GM19023 (cell line): ENCODE data around the gene KIFC1.

Experiments used
- ATAC-seq: cut with Tn5 transposase; IDR thresholded peaks from one replicate; pipeline ENCODE4 v1.9.1; 2021; ENCODE audit warnings: mild to moderate bottlenecking, moderate library complexity; ENCODE audit not compliant: unreplicated experiment

The KIFC1 gene

GRCh38 chr6:33410050-33410710, 18.6 kb downstream of the KIFC1 start:
- peak; percentile 82 for ATAC-seq

GRCh38 chr6:33410711-33411631, 19.3 kb downstream of the KIFC1 start, which contains the start of gene PHF1:
Gene PHF1, plus strand, starts transcription at chr6:33411014. Its CDS starts 1,250 bp downstream, at chr6:33412264.
- peak; percentile 35 for ATAC-seq

- ATAC-seq, result no peak
Observed at GRCh38 chr6:33411632-33412005, 20.0 kb downstream of the KIFC1 start.

- ATAC-seq, result no peak
Observed at GRCh38 chr6:33412140-33413009, 20.8 kb downstream of the KIFC1 start.

GRCh38 chr6:33413241-33414120, 21.9 kb downstream of the KIFC1 start:
- ATAC-seq, result no peak

- no peak for ATAC-seq
Observed at GRCh38 chr6:33414592-33415271, 23.1 kb downstream of the KIFC1 start.

- no peak for ATAC-seq
Observed at GRCh38 chr6:33415831-33416230, 24.2 kb downstream of the KIFC1 start.

GRCh38 chr6:33416386-33417127, 24.9 kb downstream of the KIFC1 start:
- no peak for ATAC-seq

- ATAC-seq, result no peak
Observed at GRCh38 chr6:33417128-33417902, 25.7 kb downstream of the KIFC1 start.

GRCh38 chr6:33417903-33418689, 26.5 kb downstream of the KIFC1 start, which contains the start of gene CUTA:
Gene CUTA, minus strand, starts transcription at chr6:33418107. Its CDS starts 107 bp downstream, at chr6:33418000.
- ATAC-seq, result peak; percentile 86

- ATAC-seq, result no peak
Observed at GRCh38 chr6:33418690-33419291, 27.2 kb downstream of the KIFC1 start.

GRCh38 chr6:33419580-33420490, 28.2 kb downstream of the KIFC1 start, which contains the start of gene SYNGAP1:
Gene SYNGAP1, plus strand, starts transcription at chr6:33420065. Its CDS starts 200 bp downstream, at chr6:33420265.
- no peak for ATAC-seq

GRCh38 chr6:33420491-33421343, 29.1 kb downstream of the KIFC1 start:
- ATAC-seq, result no peak

GRCh38 chr6:33421344-33421643, 29.7 kb downstream of the KIFC1 start:
- ATAC-seq, result no peak

- no peak for ATAC-seq
Observed at GRCh38 chr6:33423777-33424176, 32.2 kb downstream of the KIFC1 start.
